Measurements from ENCODE around the gene RFLNA.
"Not testable (repeated sequence)": the region's sequence is repeated elsewhere in the genome, so short reads cannot be mapped to it uniquely, and the experiment has no call there.

Gene RFLNA

GRCh38 chr12:124299628-124300388 lies 4.9 kb downstream of the RFLNA start:
- no peak overlapping the region for H3K4me3 ChIP-seq (ENCODE audit: low read depth, low read length)
- DNase-seq (ENCODE audit: low read depth): no peak
- TF ChIP-seq MYC (IDR thresholded peaks at IDR 0.05; ENCODE audit: low read depth, low read length) (no peak), MAX (IDR thresholded peaks at IDR 0.05; ENCODE audit: low read depth, low read length) (no peak), POLR2A (IDR thresholded peaks at IDR 0.05; ENCODE audit: extremely low read depth, insufficient read length) (no peak), CTCF (IDR thresholded peaks at IDR 0.05; ENCODE audit: low read depth, low read length) (no peak)

- not testable (repeated sequence) for H3K4me3 ChIP-seq (ENCODE audit: low read depth, low read length); DNase-seq (ENCODE audit: low read depth)
These were observed 5.8 kb downstream of the RFLNA start for GRCh38 chr12:124300657-124301056.

GRCh38 chr12:124301084-124301654 lies 6.3 kb downstream of the RFLNA start:
- no peak for TF ChIP-seq MYC (IDR thresholded peaks at IDR 0.05; ENCODE audit: low read depth, low read length)
- no peak for TF ChIP-seq MAX (IDR thresholded peaks at IDR 0.05; ENCODE audit: low read depth, low read length)
- TF ChIP-seq CTCF (IDR thresholded peaks at IDR 0.05; ENCODE audit: low read depth, low read length): no peak
- TF ChIP-seq POLR2A (IDR thresholded peaks at IDR 0.05; ENCODE audit: extremely low read depth, insufficient read length): no peak
- DNase-seq (ENCODE audit: low read depth): no peak
- no peak overlapping the region for H3K4me3 ChIP-seq (ENCODE audit: low read depth, low read length)

GRCh38 chr12:124302241-124302806 lies 7.4 kb downstream of the RFLNA start:
- no peak overlapping the region for H3K4me3 ChIP-seq (ENCODE audit: low read depth, low read length)
- no peak for DNase-seq (ENCODE audit: low read depth)
- TF ChIP-seq POLR2A (IDR thresholded peaks at IDR 0.05; ENCODE audit: extremely low read depth, insufficient read length): no peak
- no peak for TF ChIP-seq CTCF (IDR thresholded peaks at IDR 0.05; ENCODE audit: low read depth, low read length)

GRCh38 chr12:124302807-124303578 lies 8.1 kb downstream of the RFLNA start:
- DNase-seq (ENCODE audit: low read depth): no peak
- TF ChIP-seq POLR2A (IDR thresholded peaks at IDR 0.05; ENCODE audit: extremely low read depth, insufficient read length): no peak
- TF ChIP-seq MAX (IDR thresholded peaks at IDR 0.05; ENCODE audit: low read depth, low read length): no peak
- TF ChIP-seq MYC (IDR thresholded peaks at IDR 0.05; ENCODE audit: low read depth, low read length): no peak
- TF ChIP-seq CTCF (IDR thresholded peaks at IDR 0.05; ENCODE audit: low read depth, low read length): no peak
- H3K4me3 ChIP-seq (ENCODE audit: low read depth, low read length): no peak overlapping the region

- no peak for DNase-seq (ENCODE audit: low read depth)
- H3K4me3 ChIP-seq (ENCODE audit: low read depth, low read length): no peak overlapping the region
- TF ChIP-seq POLR2A (IDR thresholded peaks at IDR 0.05; ENCODE audit: extremely low read depth, insufficient read length) (no peak), CTCF (IDR thresholded peaks at IDR 0.05; ENCODE audit: low read depth, low read length) (no peak), MYC (IDR thresholded peaks at IDR 0.05; ENCODE audit: low read depth, low read length) (no peak), MAX (IDR thresholded peaks at IDR 0.05; ENCODE audit: low read depth, low read length) (no peak)
These were observed 8.9 kb downstream of the RFLNA start for GRCh38 chr12:124303579-124304313.

All from NB4 (cell line).